ENCODE measurements around the gene OTOG.

GRCh38 chr11:17634776-17635550 is 87.9 kb downstream of the OTOG start:
- TF ChIP-seq, protein P1, sequence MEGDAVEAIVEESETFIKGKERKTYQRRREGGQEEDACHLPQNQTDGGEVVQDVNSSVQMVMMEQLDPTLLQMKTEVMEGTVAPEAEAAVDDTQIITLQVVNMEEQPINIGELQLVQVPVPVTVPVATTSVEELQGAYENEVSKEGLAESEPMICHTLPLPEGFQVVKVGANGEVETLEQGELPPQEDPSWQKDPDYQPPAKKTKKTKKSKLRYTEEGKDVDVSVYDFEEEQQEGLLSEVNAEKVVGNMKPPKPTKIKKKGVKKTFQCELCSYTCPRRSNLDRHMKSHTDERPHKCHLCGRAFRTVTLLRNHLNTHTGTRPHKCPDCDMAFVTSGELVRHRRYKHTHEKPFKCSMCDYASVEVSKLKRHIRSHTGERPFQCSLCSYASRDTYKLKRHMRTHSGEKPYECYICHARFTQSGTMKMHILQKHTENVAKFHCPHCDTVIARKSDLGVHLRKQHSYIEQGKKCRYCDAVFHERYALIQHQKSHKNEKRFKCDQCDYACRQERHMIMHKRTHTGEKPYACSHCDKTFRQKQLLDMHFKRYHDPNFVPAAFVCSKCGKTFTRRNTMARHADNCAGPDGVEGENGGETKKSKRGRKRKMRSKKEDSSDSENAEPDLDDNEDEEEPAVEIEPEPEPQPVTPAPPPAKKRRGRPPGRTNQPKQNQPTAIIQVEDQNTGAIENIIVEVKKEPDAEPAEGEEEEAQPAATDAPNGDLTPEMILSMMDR (IDR thresholded peaks at IDR 0.05), result no peak
- TF ChIP-seq EP300 (IDR thresholded peaks at IDR 0.05), result no peak

Data from ovary (tissue), 3 donors.